ENCODE data around the gene STK39.

STK39 gene

DNA sequence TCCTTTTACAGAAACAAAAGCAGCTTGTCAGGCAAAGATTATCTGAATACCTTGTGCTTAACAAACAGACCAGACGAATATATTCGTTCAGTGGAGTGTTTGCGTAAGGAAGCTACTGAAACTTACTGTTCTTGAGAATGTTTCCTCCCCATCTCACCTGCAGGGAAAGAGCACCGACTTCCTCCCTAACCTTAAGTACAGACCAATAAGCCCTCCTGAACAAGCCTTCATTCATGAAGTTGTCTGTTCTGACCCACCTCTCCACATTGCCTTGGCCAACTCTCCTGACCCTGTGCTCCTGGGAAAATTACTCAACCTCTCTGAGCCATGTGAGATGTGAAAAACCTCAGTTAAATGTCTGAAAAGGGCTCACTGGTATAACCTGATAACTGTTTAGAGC, 35.2 kb downstream of the STK39 start:
- Histone ChIP-seq H3K27me3 (ENCODE audit: insufficient read depth, low read length) (no peaks in the 10 kb centered on the region), H3K4me3 (ENCODE audit: low read length) (no peak overlapping the region), H3K9me3 (ENCODE audit: low read length) (peaks cover 4% of the 10 kb centered on the region), H3K36me3 (ENCODE audit: insufficient read depth, low read length) (peaks cover 6% of the 10 kb centered on the region), H2AFZ (ENCODE audit: low read depth, low read length) (no peak overlapping the region), H3K4me1 (ENCODE audit: insufficient read depth, low read length) (no peaks in the 10 kb centered on the region)

DNA sequence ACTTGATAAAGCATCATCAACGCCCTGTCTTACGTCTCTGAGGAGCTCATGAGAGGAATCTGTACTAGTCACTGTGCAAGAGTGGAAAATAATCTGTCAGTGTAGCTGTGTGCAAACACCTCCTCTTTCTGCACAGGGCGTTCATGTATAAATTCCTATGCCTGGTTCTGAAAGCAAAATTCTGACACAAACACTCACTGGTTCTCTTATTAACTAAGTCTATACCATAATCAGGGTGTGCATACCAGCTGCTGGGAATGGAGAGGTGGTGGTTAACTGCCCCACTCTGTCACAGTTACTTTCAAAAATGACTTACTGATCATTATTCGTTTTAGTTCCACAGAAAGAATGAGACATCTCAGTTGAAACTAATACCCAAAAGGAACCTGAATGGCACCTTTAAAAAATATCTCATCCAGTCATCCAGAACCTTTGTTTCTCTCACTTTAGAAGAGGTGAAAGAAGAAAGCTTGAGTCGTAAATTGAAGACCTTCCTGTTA, 35.7 kb downstream of the STK39 start:
- no peak overlapping the region for H2AFZ ChIP-seq (ENCODE audit: low read depth, low read length)
- H3K4me3 ChIP-seq (ENCODE audit: low read length): no peak overlapping the region
- H3K36me3 ChIP-seq (ENCODE audit: insufficient read depth, low read length): peaks cover 6% of the 10 kb centered on the region
- H3K4me1 ChIP-seq (ENCODE audit: insufficient read depth, low read length): no peaks in the 10 kb centered on the region
- H3K9me3 ChIP-seq (ENCODE audit: low read length): peaks cover 7% of the 10 kb centered on the region
- H3K27me3 ChIP-seq (ENCODE audit: insufficient read depth, low read length): no peaks in the 10 kb centered on the region

DNA sequence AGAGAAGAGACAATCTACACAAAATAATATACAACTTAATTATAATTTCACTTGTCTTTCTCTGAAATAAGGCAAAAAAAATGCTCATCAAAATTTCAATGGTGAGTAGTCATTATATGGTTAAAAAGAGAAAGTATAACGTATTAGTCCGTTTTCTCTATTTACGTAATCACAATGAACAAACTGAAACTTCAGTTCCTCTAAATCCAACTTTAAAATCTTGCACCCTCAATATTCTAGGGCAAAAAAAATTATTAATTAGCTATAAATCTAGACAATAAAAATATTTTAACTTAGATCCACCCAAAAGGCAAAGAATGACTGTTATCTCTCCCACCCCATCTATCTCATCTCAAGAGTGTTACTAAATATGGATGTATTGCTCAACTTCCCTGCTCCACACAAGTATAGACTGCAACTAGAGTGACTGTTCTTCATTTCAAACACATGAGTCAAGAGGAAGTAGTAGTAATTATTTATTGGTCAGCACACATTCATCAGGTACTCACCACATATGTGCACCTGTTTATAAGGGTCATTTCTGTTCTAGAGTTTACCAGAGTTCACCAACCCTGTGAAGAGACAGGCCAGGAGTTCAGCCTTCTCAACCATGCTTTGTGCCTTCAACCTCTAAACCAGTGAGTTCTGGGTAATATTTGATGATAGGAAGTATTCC, 36.4 kb downstream of the STK39 start:
- H3K36me3 ChIP-seq (ENCODE audit: insufficient read depth, low read length): peaks cover 2% of the 10 kb centered on the region
- no peaks in the 10 kb centered on the region for H3K27me3 ChIP-seq (ENCODE audit: insufficient read depth, low read length)
- peaks cover 7% of the 10 kb centered on the region for H3K9me3 ChIP-seq (ENCODE audit: low read length)
- no peaks in the 10 kb centered on the region for H3K4me1 ChIP-seq (ENCODE audit: insufficient read depth, low read length)
- H2AFZ ChIP-seq (ENCODE audit: low read depth, low read length): no peak overlapping the region
- no peak overlapping the region for H3K4me3 ChIP-seq (ENCODE audit: low read length)

DNA sequence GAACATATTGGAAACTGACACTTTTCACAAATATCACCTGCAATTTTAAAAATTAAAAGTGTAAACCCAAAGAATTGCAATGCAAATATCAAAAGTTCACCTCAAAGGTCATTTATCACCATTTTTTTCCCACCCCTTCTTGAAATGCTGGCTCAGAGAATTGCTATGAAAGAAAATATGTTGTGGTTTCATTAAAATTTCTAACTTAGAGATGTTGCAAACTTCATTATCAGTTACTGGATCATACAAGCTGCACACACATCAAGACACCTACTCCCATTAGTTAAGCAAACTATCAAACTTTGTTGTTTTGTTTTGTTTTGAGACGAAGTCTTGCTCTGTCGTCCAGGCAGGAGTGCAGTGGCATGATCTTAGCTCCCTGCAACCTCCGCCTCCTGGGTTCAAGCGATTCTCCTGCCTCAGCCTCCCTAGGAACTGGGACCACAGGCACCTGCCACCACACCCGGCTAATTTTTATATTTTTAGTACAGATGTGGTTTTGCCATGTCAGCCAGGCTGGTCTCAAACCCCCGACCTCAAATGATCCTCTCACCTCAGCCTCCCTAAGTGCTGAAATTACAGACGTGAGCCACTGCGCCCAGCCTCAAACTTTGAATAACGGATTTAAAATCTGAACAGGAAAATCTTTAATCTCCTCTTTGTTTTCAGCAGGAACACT, 37.0 kb downstream of the STK39 start:
- no peak overlapping the region for H3K4me3 ChIP-seq (ENCODE audit: low read length)
- H3K36me3 ChIP-seq (ENCODE audit: insufficient read depth, low read length): peaks cover 2% of the 10 kb centered on the region
- H3K27me3 ChIP-seq (ENCODE audit: insufficient read depth, low read length): no peaks in the 10 kb centered on the region
- no peak overlapping the region for H2AFZ ChIP-seq (ENCODE audit: low read depth, low read length)
- no peaks in the 10 kb centered on the region for H3K4me1 ChIP-seq (ENCODE audit: insufficient read depth, low read length)
- H3K9me3 ChIP-seq (ENCODE audit: low read length): peaks cover 9% of the 10 kb centered on the region

DNA sequence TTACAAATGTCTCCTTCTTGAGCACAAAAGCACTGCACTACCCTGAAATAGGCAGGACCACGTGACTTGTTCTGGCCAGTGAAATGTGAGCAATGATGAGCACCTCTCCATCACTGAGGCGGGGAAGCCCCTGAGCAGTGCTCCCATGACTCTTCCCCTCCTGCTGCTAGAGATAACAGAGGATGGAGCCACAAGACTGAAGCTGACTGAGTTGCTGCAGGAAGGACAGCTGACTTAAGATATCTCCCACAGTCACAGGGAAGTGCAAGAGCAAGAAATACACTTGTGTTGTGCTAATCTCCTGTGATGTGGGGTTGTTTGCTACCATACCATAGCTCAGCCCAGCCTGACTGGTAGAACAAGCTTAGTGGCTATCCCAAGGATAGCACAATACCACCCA, 38.7 kb downstream of the STK39 start:
- H2AFZ ChIP-seq (ENCODE audit: low read depth, low read length): no peak overlapping the region
- no peaks in the 10 kb centered on the region for H3K36me3 ChIP-seq (ENCODE audit: insufficient read depth, low read length)
- no peaks in the 10 kb centered on the region for H3K4me1 ChIP-seq (ENCODE audit: insufficient read depth, low read length)
- H3K27me3 ChIP-seq (ENCODE audit: insufficient read depth, low read length): no peaks in the 10 kb centered on the region
- H3K4me3 ChIP-seq (ENCODE audit: low read length): no peak overlapping the region
- H3K9me3 ChIP-seq (ENCODE audit: low read length): peaks cover 14% of the 10 kb centered on the region

DNA sequence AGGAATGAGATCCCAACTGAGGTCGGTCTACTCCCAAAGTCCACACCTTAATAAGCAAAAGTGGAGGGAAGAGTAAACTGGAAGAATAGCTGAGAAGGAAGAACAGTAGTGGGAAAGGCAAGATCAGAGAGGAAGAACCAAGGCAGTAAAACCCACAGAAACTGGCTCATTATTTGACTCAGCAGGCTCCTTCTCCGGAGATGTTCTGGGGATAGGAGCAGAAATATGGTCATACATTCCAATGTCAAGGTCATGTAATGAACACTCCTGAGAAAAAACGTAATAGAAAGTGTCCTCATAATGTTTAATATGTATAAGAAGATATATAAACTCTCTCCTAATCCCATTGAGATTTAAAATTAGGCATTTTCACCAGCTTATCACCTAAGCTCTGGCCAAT, 39.5 kb downstream of the STK39 start:
- Histone ChIP-seq H3K27me3 (ENCODE audit: insufficient read depth, low read length) (no peaks in the 10 kb centered on the region), H3K9me3 (ENCODE audit: low read length) (peaks cover 16% of the 10 kb centered on the region), H3K4me3 (ENCODE audit: low read length) (no peak overlapping the region), H2AFZ (ENCODE audit: low read depth, low read length) (no peak overlapping the region), H3K36me3 (ENCODE audit: insufficient read depth, low read length) (no peaks in the 10 kb centered on the region), H3K4me1 (ENCODE audit: insufficient read depth, low read length) (no peaks in the 10 kb centered on the region)

DNA sequence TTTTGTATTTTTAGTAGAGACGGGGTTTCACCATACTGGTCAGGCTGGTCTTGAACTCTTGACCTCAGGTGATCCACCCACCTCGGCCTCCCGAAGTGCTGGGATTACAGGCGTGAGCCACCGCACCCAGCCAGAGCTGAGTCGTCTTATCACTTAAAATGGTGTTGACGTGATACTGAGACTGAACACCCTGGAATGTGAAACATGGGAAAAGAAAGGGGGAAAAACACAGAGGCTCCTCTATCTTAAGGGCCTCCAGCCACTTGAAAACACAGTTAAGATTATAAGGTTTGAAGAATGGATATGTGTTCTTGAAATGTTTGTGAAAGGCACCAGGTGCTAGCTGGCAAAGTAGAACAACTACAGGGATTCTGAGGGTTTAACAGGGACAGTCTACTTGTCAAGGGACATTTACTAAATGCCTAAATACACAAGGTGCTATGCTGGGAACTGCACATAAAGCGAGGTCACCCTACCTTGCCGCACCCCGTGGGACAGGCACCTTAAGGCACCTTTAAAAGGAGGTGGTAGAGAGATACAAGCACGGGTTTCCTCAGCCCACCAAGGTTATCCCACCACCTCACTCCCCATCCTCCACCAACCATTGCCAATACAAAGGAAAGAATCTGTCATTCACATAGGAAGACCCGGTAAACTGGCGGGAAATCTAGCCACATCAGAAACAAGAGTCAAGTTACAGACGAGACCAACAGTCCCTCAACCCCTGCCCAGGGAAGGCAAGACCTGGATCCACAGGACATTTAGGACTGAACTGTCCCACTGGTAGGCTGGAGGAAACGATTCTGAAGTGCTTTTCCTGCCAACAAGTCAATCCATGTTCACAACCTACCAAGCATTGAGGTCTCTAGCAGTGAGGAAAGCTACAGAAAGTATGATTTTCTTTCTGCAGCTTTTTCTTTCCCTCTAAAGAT, 43.4 kb downstream of the STK39 start:
- Histone ChIP-seq H3K36me3 (ENCODE audit: insufficient read depth, low read length) (no peaks in the 10 kb centered on the region), H3K4me1 (ENCODE audit: insufficient read depth, low read length) (peaks cover 18% of the 10 kb centered on the region), H2AFZ (ENCODE audit: low read depth, low read length) (no peak overlapping the region), H3K9me3 (ENCODE audit: low read length) (peaks cover 18% of the 10 kb centered on the region), H3K27me3 (ENCODE audit: insufficient read depth, low read length) (no peaks in the 10 kb centered on the region), H3K4me3 (ENCODE audit: low read length) (no peak overlapping the region)

DNA sequence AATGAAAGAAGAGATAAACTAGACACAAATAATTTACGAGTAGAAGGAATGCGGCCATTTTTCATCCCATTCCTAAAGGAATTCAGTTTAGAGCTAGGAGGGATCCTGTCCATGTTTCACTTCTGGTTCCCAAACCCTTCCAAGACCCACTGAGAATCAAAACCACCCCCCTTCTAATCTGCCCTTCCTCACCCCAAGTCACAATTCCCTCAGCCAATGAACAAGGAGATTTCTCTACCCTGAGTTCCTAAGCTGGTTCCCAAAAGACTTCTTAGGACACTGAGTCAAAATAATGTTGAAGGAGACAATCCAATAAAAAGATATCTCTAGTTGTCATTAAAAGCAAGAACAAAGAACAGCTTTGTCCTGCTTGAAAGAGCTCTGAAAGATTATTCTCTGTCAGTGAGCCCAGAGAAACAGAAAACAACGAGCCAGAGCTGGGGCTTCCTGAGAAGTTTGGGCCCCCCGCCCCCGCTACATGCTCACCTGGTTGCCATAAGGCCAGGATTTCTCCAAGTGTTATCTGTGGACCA, 45.7 kb downstream of the STK39 start:
- H2AFZ ChIP-seq (ENCODE audit: low read depth, low read length): no peak overlapping the region
- no peaks in the 10 kb centered on the region for H3K27me3 ChIP-seq (ENCODE audit: insufficient read depth, low read length)
- no peaks in the 10 kb centered on the region for H3K36me3 ChIP-seq (ENCODE audit: insufficient read depth, low read length)
- peak overlapping the region; percentile 23 for H3K4me3 ChIP-seq (ENCODE audit: low read length)
- H3K9me3 ChIP-seq (ENCODE audit: low read length): peaks cover 11% of the 10 kb centered on the region
- peaks cover 18% of the 10 kb centered on the region for H3K4me1 ChIP-seq (ENCODE audit: insufficient read depth, low read length)

DNA sequence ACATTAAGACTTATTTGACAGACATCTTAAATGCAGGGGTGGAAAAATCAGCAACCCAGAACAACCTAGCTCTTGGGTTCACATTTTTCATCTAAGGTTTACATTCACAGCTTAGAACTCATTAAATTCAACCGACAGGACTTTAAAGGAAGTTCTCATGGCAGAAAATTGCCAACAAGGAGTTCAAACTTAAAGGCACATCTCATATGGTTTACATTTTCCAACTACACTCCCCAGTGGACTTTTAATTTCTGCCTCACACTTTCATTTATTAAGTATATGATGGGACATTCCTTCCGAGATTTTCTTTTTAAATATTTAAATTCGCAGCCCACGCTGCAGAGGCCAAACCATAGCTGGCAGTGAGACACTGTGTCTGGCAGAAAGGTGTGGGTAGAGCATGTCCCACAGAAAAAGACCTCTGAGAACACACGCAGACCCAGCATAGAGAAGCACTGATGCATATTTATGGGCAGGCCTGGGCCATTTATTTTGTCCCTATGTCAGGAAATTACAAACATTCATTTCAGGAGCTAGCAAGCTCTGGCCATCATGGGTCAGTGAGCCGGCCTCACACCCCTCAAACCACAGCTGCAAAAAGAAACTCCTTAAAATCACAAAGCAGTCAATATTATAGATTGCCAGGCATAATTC, 46.3 kb downstream of the STK39 start:
- H3K9me3 ChIP-seq (ENCODE audit: low read length): peaks cover 11% of the 10 kb centered on the region
- H3K27me3 ChIP-seq (ENCODE audit: insufficient read depth, low read length): no peaks in the 10 kb centered on the region
- no peak overlapping the region for H2AFZ ChIP-seq (ENCODE audit: low read depth, low read length)
- H3K4me3 ChIP-seq (ENCODE audit: low read length): peak overlapping the region; percentile 23
- peaks cover 18% of the 10 kb centered on the region for H3K4me1 ChIP-seq (ENCODE audit: insufficient read depth, low read length)
- no peaks in the 10 kb centered on the region for H3K36me3 ChIP-seq (ENCODE audit: insufficient read depth, low read length)

DNA sequence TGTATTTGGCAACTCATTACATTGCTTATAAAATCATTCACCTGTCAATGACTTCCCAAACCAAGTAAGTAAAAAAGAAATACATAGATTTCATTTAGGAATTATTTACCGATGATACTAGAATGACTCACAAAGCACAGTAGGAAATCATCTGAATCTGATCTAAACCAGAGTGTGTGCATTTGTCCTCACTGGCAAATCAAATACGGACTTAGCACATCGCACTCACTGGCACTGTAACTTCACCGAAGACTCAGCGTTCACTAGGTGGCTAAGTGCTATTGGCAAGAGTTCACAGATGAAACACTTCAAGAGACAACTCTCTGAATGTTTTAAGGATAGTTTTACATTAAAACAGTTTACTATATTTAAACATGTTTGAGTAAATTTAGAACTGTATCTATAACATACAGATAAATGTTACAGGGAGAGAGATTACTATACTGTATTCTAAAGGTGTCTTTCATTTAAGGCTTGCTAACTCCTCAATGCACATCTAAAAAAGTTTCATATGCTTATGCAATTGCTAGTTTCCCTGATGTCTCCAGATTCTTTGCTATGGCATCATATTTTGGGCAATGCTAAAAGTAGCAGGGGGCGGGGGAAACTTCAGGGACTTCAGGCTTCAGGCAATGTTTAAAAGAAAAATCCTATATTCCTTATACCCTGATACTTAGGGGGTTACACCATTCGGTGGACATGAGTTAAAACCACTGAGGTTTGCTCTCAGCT, 48.8 kb downstream of the STK39 start:
- peaks cover 18% of the 10 kb centered on the region for H3K4me1 ChIP-seq (ENCODE audit: insufficient read depth, low read length)
- H3K27me3 ChIP-seq (ENCODE audit: insufficient read depth, low read length): no peaks in the 10 kb centered on the region
- H3K9me3 ChIP-seq (ENCODE audit: low read length): peaks cover 4% of the 10 kb centered on the region
- H2AFZ ChIP-seq (ENCODE audit: low read depth, low read length): no peak overlapping the region
- H3K4me3 ChIP-seq (ENCODE audit: low read length): no peak overlapping the region
- no peaks in the 10 kb centered on the region for H3K36me3 ChIP-seq (ENCODE audit: insufficient read depth, low read length)

DNA sequence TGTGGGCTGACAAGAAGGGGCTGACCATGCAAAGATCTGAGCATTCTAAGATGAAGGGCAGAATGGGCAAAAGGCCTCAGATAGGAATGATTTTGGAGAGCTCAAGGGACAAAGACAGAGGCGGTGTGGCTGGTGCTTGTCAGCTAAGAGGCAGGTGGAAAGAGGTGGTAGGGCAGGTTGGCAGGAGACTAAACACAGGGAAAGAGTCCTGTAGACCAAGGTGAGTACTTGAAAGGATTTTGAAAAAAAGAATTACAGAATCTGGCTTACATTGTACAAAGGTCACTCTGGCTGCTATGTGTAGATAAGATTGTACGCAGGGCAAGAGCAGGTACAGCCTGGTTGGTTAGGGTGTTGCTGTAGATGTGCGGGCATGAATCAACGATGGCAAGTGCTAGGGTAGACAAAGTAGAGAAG, 50.6 kb downstream of the STK39 start:
- Histone ChIP-seq H3K36me3 (ENCODE audit: insufficient read depth, low read length) (no peaks in the 10 kb centered on the region), H2AFZ (ENCODE audit: low read depth, low read length) (no peak overlapping the region), H3K27me3 (ENCODE audit: insufficient read depth, low read length) (no peaks in the 10 kb centered on the region), H3K4me1 (ENCODE audit: insufficient read depth, low read length) (peaks cover 29% of the 10 kb centered on the region), H3K9me3 (ENCODE audit: low read length) (no peaks in the 10 kb centered on the region), H3K4me3 (ENCODE audit: low read length) (no peak overlapping the region)
